Activated T-cell treated with anti-CD3 and anti-CD28 coated beads, Interleukin-2, amount 50 U/mL, for 72 hours (primary cell): Measurements from ENCODE around the gene FBRS. TPM values are rescaled to one million over a fixed set of nuclear protein-coding genes. Genes with fewer than 3 reads are reported as not detected.

Experiments used
- ATAC-seq, 2 donors: fragments of 150-1000 bp; cut with Tn5 transposase; replicated peaks in 1 of 2; 2 replicates each; pipeline ENCODE4 v1.10.0; 2021; ENCODE audit warnings: moderate library complexity in 2 of 2, mild to moderate bottlenecking in 1 of 2
- DNase-seq, 2 donors: peaks; one replicate each; pipeline ENCODE4 v3.0.0; 2021 to 2022; ENCODE audit warnings: mixed read lengths in 1 of 2
- H3K27ac Mint-ChIP-seq: one replicate; pipeline ENCODE4 v1.8.0; 2022; ENCODE audit warnings: mild to moderate bottlenecking, moderate library complexity, mixed read lengths
- H3K27me3 Mint-ChIP-seq: one replicate; pipeline ENCODE4 v1.8.0; 2022; ENCODE audit warnings: low read depth, mixed read lengths
- H3K36me3 Mint-ChIP-seq, 2 donors: one replicate each; pipeline ENCODE4 v1.8.0; 2022; ENCODE audit warnings: mixed read lengths in 2 of 2, mild to moderate bottlenecking in 1 of 2; ENCODE audit not compliant: insufficient read depth in 2 of 2
- H3K4me1 Mint-ChIP-seq: one replicate; pipeline ENCODE4 v1.8.0; 2022; ENCODE audit warnings: low read depth, mixed read lengths
- H3K4me3 Mint-ChIP-seq, 2 donors: one replicate each; pipeline ENCODE4 v1.8.0; 2022; ENCODE audit warnings: mild to moderate bottlenecking in 2 of 2, mixed read lengths in 2 of 2, moderate library complexity in 2 of 2
- H3K9me3 Mint-ChIP-seq, 2 donors: one replicate each; pipeline ENCODE4 v1.8.0; 2022; ENCODE audit warnings: mixed read lengths in 2 of 2
- total RNA-seq, 2 donors: library from RNA; stranded (reverse); gene quantifications; one replicate each; pipeline ENCODE4 v1.2.3, GENCODE V29; 2022

Gene FBRS
- 100 to 1,000 TPM; 170 to 185 TPM for total RNA-seq

DNA sequence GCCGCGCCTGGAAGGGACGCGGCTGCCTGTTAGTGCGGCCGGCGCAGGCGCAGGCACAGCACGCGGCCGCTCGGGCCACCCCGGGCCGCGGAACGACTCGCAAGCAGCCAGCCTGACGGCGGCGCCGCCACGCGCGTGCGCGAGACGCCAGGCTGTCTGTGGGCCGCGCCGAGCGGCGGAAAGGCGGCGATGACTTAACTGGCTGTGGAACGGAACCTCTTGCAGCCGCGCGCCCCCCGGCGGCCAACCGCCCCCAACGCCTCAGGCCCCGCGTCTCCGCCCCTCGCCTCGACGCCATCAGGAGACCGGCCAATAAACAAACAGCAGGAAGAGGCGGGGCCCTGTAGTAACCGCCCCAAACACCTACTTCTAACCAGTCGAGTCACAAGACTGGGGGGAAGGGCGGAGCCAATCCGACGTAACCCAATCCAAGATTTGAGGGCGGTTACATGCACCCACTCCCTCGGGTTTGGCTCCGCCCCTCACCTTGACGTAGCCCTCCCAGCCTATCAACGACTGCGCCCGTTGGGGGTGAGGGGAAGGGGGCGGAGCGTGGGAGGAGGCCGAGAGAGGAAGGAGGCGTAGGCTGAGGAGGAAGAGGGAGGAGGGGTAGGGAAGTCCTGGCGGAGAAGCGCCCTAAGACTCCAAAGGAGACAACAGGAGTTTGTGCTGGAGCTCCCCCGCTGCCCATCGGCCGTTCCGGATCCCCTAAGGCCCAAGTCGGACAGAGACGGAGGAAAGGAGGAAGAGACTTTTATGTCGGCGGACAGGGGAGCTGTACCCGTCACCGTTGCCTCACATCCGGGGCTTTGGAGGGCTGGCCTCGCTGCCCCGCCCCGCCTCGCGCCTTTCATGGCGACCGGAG is at the start of gene FBRS:
FBRS (plus strand) TSS at position 566 of the 865 bp plus-strand sequence. CDS start 1,088 bp downstream, outside the sequence.
- peak; percentile 100 for DNase-seq
- H3K27me3 Mint-ChIP-seq: no peaks in the 10 kb centered on the region
- H3K9me3 Mint-ChIP-seq: no peaks in the 10 kb centered on the region
- H3K36me3 Mint-ChIP-seq: peaks cover 24 to 40% of the 10 kb centered on the region in 2 donors
- H3K4me1 Mint-ChIP-seq: peaks cover 55% of the 10 kb centered on the region
- H3K4me3 Mint-ChIP-seq: peak within 1 kb of the TSS; percentile 91 to 94
- H3K27ac Mint-ChIP-seq: peak within 1 kb of the TSS; percentile 95
- ATAC-seq: peak; percentile 72 to 73

DNA sequence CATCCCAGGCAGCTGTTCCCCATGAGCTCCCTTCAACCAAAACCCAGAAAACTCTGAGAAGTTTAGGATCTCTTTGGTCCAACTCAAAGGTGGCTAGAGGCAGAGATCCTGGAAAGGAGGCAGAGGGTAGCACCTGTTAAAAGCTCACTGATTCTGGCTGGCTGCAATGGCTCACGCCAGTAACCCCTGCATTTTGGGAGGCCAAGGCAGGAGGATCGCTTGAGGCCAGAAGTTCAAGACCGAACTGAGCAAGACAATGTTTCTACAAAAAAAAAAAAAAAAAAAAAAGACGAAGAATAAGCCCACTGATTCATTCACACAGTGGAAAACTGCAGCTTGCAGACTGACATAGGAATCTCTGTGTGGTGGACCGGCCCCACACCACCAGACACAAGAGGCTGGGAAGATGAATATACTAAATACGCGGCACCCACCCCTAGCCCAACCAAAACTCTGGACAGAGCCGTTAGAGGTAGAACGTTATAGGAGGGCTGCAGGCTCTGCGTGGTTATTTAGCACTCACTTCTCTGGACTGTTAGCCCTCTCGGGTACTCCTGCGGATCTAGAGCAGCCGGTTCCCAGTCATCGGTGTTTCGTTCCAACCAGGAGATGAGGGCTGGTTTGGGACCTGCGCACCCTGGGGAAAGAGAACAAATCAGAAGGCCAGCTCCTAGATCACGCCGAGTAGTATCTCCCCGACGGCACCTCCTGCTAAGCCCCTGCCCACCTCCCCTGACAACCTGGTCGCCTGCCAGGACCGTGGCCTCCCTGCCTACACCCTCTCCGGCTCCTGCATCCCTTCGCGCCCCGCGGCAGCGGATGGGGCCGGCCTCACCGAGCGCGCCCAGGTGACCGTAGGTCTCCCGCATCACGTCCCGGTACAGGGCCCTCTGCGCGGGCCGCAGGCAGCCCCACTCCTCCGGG is 49.0 kb upstream of the FBRS start:
- peak overlapping the region; percentile 96 for H3K27ac Mint-ChIP-seq
- peak overlapping the region; percentile 83 to 85 for H3K4me3 Mint-ChIP-seq
- ATAC-seq (peak; percentile 54 to 66), DNase-seq (peak; percentile 53 to 68)
- no peaks in the 10 kb centered on the region for H3K27me3 Mint-ChIP-seq
- no peaks in the 10 kb centered on the region for H3K9me3 Mint-ChIP-seq
- H3K36me3 Mint-ChIP-seq: peaks cover 0 to 19% of the 10 kb centered on the region in 2 donors
- peaks cover 22% of the 10 kb centered on the region for H3K4me1 Mint-ChIP-seq

GRCh38 chr16:30609926-30610839 is 48.0 kb upstream of the FBRS start, which contains the start of gene ZNF689:
TSS of gene ZNF689 (minus strand) at chr16:30610389. CDS start at chr16:30610041, 348 bp downstream.
- Mint-ChIP-seq H3K4me3 (peak within 1 kb of the TSS; percentile 83 to 85), H3K27ac (peak within 1 kb of the TSS; percentile 96), H3K27me3 (no peaks in the 10 kb centered on the region), H3K36me3 (peaks cover 0 to 15% of the 10 kb centered on the region in 2 donors), H3K9me3 (no peaks in the 10 kb centered on the region), H3K4me1 (peaks cover 22% of the 10 kb centered on the region)
- DNase-seq (peak; percentile 94 to 95), ATAC-seq (peak; percentile 95)

DNA sequence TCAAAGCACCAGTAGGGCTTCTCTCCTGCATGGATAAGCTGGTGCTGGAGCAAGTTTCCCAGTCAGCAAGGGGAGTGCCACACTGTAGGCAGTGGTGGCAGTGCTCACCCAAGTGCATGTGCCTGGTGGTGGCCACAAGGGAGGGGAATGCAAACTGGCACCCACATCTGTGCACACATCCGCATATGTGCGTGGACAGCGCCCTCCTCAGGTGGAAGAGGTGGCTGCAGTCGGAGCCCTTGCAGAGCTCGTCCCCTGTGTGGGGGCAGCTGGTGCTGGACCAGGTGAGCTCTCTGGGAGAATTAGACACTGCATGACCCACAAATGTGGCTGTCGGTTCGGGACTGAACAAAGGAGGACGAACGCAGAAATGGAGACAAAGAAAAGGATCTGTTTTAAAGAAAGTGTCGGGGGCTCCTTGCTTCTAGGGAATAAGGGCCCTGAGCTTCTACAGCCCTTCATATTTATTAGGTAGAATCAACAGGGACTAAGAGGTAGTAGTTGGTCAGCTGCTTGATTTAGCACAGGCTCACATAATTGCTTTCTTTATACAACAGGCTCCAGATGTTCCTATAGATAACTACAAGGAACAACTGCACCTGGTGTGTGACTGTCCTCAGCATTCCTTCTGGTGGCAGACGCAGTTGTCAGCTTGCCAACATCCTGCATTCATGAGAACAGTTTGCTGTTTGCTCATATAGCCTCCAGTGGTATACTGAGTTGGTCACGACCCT is 42.7 kb upstream of the FBRS start:
- ATAC-seq (peak; percentile 91 to 93), DNase-seq (peak; percentile 89 to 90)
- Mint-ChIP-seq H3K9me3 (no peaks in the 10 kb centered on the region), H3K4me1 (peaks cover 3% of the 10 kb centered on the region), H3K36me3 (no peaks in the 10 kb centered on the region), H3K27me3 (no peaks in the 10 kb centered on the region), H3K27ac (no peak overlapping the region), H3K4me3 (no peak overlapping the region)

DNA sequence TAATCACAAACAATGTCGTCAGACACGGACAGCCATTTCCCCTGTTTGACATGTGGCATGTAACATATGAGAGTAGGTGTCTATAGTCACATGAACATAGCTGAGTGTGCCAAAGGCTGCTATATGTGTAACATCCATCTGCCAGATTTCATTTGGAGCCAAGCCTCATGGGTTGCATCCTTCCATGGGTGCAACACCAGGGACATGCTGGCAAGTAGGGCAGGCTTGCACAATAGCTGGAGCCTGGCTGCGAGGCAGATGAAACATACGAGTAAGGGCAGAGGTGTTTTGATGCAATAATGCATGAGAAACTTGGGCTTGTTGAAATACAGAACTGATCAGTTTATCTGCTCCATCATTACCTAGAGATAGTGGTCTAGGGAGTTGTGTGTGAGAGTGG is 39.0 kb upstream of the FBRS start:
- Mint-ChIP-seq H3K4me3 (no peak overlapping the region), H3K27me3 (no peaks in the 10 kb centered on the region), H3K9me3 (no peaks in the 10 kb centered on the region), H3K27ac (no peak overlapping the region), H3K4me1 (no peaks in the 10 kb centered on the region), H3K36me3 (no peaks in the 10 kb centered on the region)
- ATAC-seq (no peak), DNase-seq (no peak)

GRCh38 chr16:30619638-30620037 is 38.6 kb upstream of the FBRS start:
- DNase-seq (no peak), ATAC-seq (no peak)
- H3K36me3 Mint-ChIP-seq: no peaks in the 10 kb centered on the region
- H3K4me3 Mint-ChIP-seq: no peak overlapping the region
- H3K27ac Mint-ChIP-seq: no peak overlapping the region
- no peaks in the 10 kb centered on the region for H3K27me3 Mint-ChIP-seq
- H3K4me1 Mint-ChIP-seq: no peaks in the 10 kb centered on the region
- H3K9me3 Mint-ChIP-seq: no peaks in the 10 kb centered on the region

- Mint-ChIP-seq H3K4me1 (no peaks in the 10 kb centered on the region), H3K4me3 (no peak overlapping the region), H3K27me3 (no peaks in the 10 kb centered on the region), H3K27ac (no peak overlapping the region), H3K9me3 (no peaks in the 10 kb centered on the region), H3K36me3 (no peaks in the 10 kb centered on the region)
- DNase-seq (no peak), ATAC-seq (no peak)
Observed at GRCh38 chr16:30620169-30620568, 38.1 kb upstream of the FBRS start.

DNA sequence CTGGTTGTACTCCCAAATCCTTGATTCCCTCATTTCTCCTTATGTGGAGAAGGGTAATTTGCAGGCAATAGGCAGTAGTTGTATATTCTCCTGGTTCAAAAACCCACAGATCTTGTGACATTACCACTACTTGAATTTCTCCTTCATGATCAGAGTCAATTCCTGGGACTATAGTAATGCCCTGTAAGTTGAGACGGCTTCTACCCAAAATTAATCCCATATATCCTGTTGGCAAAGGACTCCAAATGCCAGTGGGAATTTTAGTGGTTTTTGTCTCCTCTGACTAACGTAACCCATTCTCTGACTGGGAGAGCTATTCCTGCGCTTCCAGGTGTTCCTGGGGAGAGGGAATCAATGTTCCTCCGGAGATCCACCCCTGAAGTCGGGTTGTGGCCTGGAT is 36.5 kb upstream of the FBRS start:
- Mint-ChIP-seq H3K4me3 (no peak overlapping the region), H3K4me1 (no peaks in the 10 kb centered on the region), H3K27me3 (no peaks in the 10 kb centered on the region), H3K9me3 (no peaks in the 10 kb centered on the region), H3K36me3 (no peaks in the 10 kb centered on the region), H3K27ac (no peak overlapping the region)
- DNase-seq: no peak
- no peak for ATAC-seq

GRCh38 chr16:30622455-30623032 is 35.7 kb upstream of the FBRS start:
- Mint-ChIP-seq H3K36me3 (no peaks in the 10 kb centered on the region), H3K4me1 (no peaks in the 10 kb centered on the region), H3K27me3 (no peaks in the 10 kb centered on the region), H3K4me3 (no peak overlapping the region), H3K9me3 (no peaks in the 10 kb centered on the region), H3K27ac (no peak overlapping the region)
- DNase-seq (no peak), ATAC-seq (no peak)

GRCh38 chr16:30623536-30624283 is 34.5 kb upstream of the FBRS start:
- Mint-ChIP-seq H3K4me3 (no peak overlapping the region), H3K9me3 (no peaks in the 10 kb centered on the region), H3K4me1 (peaks cover 3% of the 10 kb centered on the region), H3K27ac (no peak overlapping the region), H3K27me3 (no peaks in the 10 kb centered on the region), H3K36me3 (no peaks in the 10 kb centered on the region)
- ATAC-seq: no peak
- no peak for DNase-seq

- Mint-ChIP-seq H3K36me3 (no peaks in the 10 kb centered on the region), H3K27me3 (no peaks in the 10 kb centered on the region), H3K9me3 (no peaks in the 10 kb centered on the region), H3K4me1 (peaks cover 13% of the 10 kb centered on the region), H3K4me3 (no peak overlapping the region), H3K27ac (no peak overlapping the region)
- ATAC-seq: no peak
- DNase-seq: no peak
Observed at GRCh38 chr16:30626236-30626635, 32.0 kb upstream of the FBRS start.
